ENCODE data around the gene SERPINA7.

DNA sequence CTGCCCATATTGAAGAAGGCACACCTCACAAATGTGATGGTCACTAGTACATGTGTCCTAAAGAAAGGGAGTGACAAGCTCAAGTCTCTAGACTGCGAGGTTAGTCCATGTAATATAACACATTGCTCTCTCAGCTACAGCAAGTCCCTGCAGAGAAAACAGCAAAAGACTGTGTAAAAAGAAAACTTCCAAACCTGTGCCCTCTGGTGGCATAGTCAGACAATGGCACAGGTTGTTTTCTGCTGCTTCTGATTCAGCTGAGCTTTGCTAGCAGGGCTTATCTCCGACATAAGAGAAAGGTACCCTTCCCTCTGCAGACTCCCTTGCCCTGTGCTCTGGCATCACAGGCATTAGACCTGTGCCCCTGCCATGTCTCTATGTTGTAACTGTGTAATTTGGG is 1.4 kb upstream of the SERPINA7 start:
- TF ChIP-seq, protein P1, sequence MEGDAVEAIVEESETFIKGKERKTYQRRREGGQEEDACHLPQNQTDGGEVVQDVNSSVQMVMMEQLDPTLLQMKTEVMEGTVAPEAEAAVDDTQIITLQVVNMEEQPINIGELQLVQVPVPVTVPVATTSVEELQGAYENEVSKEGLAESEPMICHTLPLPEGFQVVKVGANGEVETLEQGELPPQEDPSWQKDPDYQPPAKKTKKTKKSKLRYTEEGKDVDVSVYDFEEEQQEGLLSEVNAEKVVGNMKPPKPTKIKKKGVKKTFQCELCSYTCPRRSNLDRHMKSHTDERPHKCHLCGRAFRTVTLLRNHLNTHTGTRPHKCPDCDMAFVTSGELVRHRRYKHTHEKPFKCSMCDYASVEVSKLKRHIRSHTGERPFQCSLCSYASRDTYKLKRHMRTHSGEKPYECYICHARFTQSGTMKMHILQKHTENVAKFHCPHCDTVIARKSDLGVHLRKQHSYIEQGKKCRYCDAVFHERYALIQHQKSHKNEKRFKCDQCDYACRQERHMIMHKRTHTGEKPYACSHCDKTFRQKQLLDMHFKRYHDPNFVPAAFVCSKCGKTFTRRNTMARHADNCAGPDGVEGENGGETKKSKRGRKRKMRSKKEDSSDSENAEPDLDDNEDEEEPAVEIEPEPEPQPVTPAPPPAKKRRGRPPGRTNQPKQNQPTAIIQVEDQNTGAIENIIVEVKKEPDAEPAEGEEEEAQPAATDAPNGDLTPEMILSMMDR (IDR thresholded peaks at IDR 0.05), result no peak
- TF ChIP-seq EP300 (IDR thresholded peaks at IDR 0.05) (no peak), POLR2A (IDR thresholded peaks at IDR 0.05) (no peak)

All from ovary (tissue), 3 donors.